AG08396 (cell line): Measurements from ENCODE around the gene EXOC6B.

ENCODE experiments used
- DNase-seq: peaks from one replicate; pipeline ENCODE4 v3.0.0; 2012; ENCODE audit warnings: low spot score, mixed read lengths

The EXOC6B gene

GRCh38 chr2:72788756-72789155 lies 37.1 kb downstream of the EXOC6B start:
- peak; percentile 50 for DNase-seq

- no peak for DNase-seq
Measured at GRCh38 chr2:72785517-72785916, 40.3 kb downstream of the EXOC6B start.

- no peak for DNase-seq
Measured at GRCh38 chr2:72782520-72782919, 43.3 kb downstream of the EXOC6B start.

GRCh38 chr2:72781480-72781879 lies 44.4 kb downstream of the EXOC6B start:
- DNase-seq = no peak

- no peak for DNase-seq
Measured at GRCh38 chr2:72780477-72780876, 45.4 kb downstream of the EXOC6B start.

GRCh38 chr2:72779495-72779894 lies 46.3 kb downstream of the EXOC6B start:
- no peak for DNase-seq

GRCh38 chr2:72778410-72778809 lies 47.4 kb downstream of the EXOC6B start:
- peak; percentile 32 for DNase-seq

- peak; percentile 41 for DNase-seq
Measured at GRCh38 chr2:72770879-72771461, 54.9 kb downstream of the EXOC6B start.

GRCh38 chr2:72765997-72766609 lies 59.7 kb downstream of the EXOC6B start:
- DNase-seq = no peak

GRCh38 chr2:72762276-72762675 lies 63.6 kb downstream of the EXOC6B start:
- DNase-seq = no peak

GRCh38 chr2:72759755-72760154 lies 66.1 kb downstream of the EXOC6B start:
- no peak for DNase-seq

GRCh38 chr2:72757177-72757775 lies 68.6 kb downstream of the EXOC6B start:
- peak; percentile 26 for DNase-seq

- DNase-seq = no peak
Measured at GRCh38 chr2:72755647-72756423, 70.0 kb downstream of the EXOC6B start.

GRCh38 chr2:72754628-72755320 lies 71.1 kb downstream of the EXOC6B start:
- DNase-seq = no peak

- DNase-seq = no peak
Measured at GRCh38 chr2:72750977-72751639, 74.7 kb downstream of the EXOC6B start.

GRCh38 chr2:72750466-72750865 lies 75.4 kb downstream of the EXOC6B start:
- DNase-seq = no peak

- no peak for DNase-seq
Measured at GRCh38 chr2:72747344-72747743, 78.5 kb downstream of the EXOC6B start.

- peak; percentile 16 for DNase-seq
Measured at GRCh38 chr2:72745679-72746368, 80.0 kb downstream of the EXOC6B start.

GRCh38 chr2:72744049-72744448 lies 81.8 kb downstream of the EXOC6B start:
- no peak for DNase-seq

GRCh38 chr2:72743481-72743880 lies 82.4 kb downstream of the EXOC6B start:
- DNase-seq = no peak

GRCh38 chr2:72738096-72738495 lies 87.7 kb downstream of the EXOC6B start:
- no peak for DNase-seq
